ENCODE results near the gene LRPPRC.

Gene LRPPRC

GRCh38 chr2:44001716-44002115 lies 5.9 kb upstream of the LRPPRC start:
- DNase-seq (ENCODE audit: low read depth) = no peak
- no peak overlapping the region for H3K4me3 ChIP-seq (ENCODE audit: low read depth, low read length)

DNA sequence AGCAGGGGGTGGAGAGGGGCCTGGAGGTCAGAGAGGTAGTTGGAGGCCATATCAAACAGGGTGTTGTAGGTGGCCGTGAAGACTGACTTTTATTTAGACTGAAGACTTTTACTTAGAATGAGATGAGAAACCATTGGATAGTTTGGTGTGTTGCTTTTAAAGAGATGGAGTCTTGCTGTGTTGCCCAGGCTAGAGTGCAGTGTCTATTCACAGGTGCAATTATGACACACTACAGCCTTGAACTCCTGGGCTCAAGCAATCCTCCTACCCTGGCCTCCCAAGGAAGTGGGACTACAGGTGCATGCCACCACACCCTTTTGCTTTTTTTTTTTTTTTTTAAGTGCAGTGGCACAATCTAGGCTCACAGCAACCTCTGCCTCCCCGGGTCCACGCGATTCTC lies 2.5 kb upstream of the LRPPRC start:
- TF ChIP-seq, protein P1, sequence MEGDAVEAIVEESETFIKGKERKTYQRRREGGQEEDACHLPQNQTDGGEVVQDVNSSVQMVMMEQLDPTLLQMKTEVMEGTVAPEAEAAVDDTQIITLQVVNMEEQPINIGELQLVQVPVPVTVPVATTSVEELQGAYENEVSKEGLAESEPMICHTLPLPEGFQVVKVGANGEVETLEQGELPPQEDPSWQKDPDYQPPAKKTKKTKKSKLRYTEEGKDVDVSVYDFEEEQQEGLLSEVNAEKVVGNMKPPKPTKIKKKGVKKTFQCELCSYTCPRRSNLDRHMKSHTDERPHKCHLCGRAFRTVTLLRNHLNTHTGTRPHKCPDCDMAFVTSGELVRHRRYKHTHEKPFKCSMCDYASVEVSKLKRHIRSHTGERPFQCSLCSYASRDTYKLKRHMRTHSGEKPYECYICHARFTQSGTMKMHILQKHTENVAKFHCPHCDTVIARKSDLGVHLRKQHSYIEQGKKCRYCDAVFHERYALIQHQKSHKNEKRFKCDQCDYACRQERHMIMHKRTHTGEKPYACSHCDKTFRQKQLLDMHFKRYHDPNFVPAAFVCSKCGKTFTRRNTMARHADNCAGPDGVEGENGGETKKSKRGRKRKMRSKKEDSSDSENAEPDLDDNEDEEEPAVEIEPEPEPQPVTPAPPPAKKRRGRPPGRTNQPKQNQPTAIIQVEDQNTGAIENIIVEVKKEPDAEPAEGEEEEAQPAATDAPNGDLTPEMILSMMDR (IDR thresholded peaks at IDR 0.05; ENCODE audit: insufficient read depth, low read depth, low read length, missing control alignments) = no peak
- no peak for DNase-seq (ENCODE audit: low read depth)
- H3K4me3 ChIP-seq (ENCODE audit: low read depth, low read length) = no peak overlapping the region

More at GRCh38 chr2:44001716-44002115, 5.9 kb upstream of the LRPPRC start:
- TF ChIP-seq, protein P1 (IDR thresholded peaks at IDR 0.05; ENCODE audit: insufficient read depth, low read depth, low read length, missing control alignments) = no peak

DNA sequence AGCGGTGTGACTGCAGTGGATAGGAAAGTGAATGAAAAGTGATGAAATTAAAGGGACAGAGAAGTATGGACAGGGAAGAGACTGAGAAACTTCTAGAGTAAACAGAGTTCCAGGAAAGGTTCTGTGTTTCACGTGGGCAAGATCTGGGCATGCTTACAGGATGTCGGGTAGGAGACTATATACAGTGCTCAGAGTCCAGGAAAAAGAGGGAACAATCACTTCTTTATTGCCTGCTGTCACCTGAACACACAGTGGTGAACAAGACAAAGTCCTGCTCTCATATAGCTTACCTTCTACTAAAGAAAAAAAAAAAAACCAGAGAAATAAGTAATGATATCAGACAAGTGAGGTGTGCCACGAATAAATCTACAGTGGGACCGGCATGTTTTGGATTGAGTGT lies 2.4 kb downstream of the LRPPRC start:
- TF ChIP-seq, protein P1 (IDR thresholded peaks at IDR 0.05; ENCODE audit: insufficient read depth, low read depth, low read length, missing control alignments) = no peak
- H3K4me3 ChIP-seq (ENCODE audit: low read depth, low read length) = no peak overlapping the region
- no peak for DNase-seq (ENCODE audit: low read depth)

DNA sequence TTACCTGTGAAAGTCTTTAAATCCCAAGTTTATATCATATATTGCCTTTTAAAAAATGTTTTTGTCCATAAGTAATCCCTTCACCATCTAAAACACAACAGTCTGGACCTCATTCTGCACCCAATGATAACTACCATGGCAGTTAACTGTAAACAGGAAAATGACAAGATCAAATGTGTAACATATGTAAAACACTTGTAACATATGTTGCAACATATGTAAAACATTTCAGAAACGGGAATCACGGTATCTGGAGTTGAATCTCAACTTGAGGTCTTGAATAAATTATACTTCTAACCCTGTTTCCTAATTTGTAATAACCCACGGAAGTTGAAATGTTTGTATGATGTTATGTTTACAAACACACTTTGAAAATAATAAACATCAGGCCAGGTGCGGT lies 6.2 kb downstream of the LRPPRC start:
- H3K4me3 ChIP-seq (ENCODE audit: low read depth, low read length) = no peak overlapping the region
- no peak for DNase-seq (ENCODE audit: low read depth)
- TF ChIP-seq, protein P1 (IDR thresholded peaks at IDR 0.05; ENCODE audit: insufficient read depth, low read depth, low read length, missing control alignments) = no peak

DNA sequence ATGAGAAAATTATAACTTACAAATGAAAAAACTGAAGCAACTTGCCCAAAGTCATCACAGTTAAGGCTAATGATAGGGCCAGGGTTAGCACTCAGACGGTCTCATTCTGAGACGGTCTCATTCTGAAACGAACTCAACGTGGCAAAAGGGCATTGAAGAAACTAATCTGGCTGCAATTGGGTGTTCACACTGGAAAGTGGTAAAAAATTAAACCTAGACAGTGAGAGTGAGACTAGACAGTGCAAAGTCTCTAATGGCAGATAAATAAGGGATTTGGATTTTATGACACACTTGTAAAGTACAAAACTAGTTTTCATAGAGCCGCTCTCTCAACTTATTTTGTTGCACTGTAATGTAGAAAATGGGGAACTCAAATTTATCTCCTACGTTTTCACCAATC lies 9.2 kb downstream of the LRPPRC start:
- DNase-seq (ENCODE audit: low read depth) = no peak
- no peak overlapping the region for H3K4me3 ChIP-seq (ENCODE audit: low read depth, low read length)
- TF ChIP-seq, protein P1 (IDR thresholded peaks at IDR 0.05; ENCODE audit: insufficient read depth, low read depth, low read length, missing control alignments) = no peak

DNA sequence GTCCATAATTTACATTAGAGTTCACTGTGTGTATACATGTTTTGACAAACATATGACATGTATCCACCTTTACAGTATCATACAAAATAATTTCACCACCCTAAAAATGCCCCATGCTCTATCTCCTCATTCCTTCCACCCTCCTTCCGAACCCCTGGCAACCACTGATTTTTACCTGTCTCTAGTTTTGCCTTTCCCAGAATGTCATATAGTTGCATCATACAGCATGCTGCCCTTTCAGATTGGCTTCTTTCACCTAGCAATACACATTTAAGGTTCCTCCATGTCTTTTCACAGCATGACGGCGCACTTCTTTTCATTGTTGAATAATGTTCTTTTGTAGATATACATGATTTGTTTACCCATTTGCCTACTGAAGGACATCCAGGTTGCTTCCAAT lies 10.4 kb downstream of the LRPPRC start:
- TF ChIP-seq, protein P1 (IDR thresholded peaks at IDR 0.05; ENCODE audit: insufficient read depth, low read depth, low read length, missing control alignments) = no peak
- H3K4me3 ChIP-seq (ENCODE audit: low read depth, low read length) = no peak overlapping the region
- DNase-seq (ENCODE audit: low read depth) = no peak

DNA sequence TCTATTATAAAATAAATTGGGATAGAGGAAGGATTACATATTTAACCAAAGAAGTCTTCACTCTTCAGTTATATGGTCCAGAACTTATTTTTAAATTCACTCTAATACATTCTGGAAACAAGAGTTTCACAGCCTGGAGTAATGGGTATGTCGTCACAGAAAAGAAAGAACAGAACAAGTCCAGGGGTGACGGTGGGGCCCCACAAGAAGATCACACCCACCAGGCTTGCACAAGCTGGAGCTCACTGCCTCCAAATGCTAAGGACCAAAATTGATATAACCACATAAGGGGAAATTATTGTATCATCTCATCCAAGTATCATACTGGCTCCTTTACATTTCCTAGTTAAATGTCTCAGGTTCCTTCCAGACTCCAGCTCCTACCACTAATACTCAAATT lies 11.3 kb downstream of the LRPPRC start:
- H3K4me3 ChIP-seq (ENCODE audit: low read depth, low read length) = no peak overlapping the region
- no peak for DNase-seq (ENCODE audit: low read depth)
- TF ChIP-seq, protein P1 (IDR thresholded peaks at IDR 0.05; ENCODE audit: insufficient read depth, low read depth, low read length, missing control alignments) = no peak

Data from GM12865 (cell line).